ENCODE data around the gene RARG.

RARG gene

GRCh38 chr12:53223389-53224060 lies 8.5 kb downstream of the RARG start:
- DNase-seq, result no peak

DNA sequence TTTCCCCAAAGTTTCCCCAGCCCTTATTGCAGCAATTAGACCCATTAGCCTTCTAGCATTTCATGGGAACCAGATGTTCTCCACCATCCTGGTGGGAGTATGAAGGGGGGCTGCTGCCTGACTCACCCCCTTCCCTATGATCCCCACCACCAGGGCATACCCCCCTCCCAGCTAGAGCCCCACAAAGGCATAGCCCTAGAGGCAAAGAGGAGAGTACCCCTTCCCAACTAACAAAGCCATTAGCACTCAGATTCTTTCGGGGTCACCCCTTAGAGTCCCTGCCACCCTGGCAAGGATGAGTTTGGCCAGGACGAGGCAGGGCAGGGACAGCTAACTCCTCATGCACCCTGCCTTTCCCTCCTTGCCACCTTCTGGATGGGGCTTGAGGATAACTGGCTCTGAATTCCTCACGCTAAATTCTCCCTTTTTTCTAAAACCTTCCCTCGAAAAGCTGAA lies 9.2 kb downstream of the RARG start:
- no peak for DNase-seq

- DNase-seq, result no peak
Measured at GRCh38 chr12:53222170-53222721, 9.8 kb downstream of the RARG start.

GRCh38 chr12:53221203-53222080 lies 10.6 kb downstream of the RARG start:
- no peak for DNase-seq

DNA sequence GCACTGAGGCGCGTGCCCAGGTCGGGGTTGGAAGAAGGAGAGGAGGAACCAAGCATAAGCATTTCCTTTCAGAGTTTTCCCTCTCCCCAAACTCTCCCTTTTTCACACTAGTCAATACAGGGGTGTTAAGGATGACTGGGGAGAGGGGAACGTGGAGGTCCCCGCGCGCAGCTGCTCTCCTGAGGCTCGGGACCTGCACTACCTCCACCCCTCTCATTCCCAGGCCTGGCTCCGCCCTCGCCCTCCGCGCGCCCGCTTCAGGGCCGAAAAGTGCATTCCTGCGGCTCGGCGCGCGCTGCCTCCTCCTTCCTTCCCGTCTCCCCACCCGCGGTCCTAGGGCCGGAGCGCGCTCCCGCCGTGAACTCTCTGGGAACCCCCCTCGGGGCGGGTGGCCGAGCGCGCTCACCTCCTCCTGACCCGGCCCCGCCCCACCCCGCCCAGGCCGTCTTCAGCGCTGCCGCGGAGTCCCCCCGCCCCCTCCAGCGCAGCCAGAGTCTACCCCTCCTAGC lies 11.3 kb downstream of the RARG start:
- DNase-seq, result no peak

GRCh38 chr12:53219956-53220693 lies 11.9 kb downstream of the RARG start:
- no peak for DNase-seq

DNA sequence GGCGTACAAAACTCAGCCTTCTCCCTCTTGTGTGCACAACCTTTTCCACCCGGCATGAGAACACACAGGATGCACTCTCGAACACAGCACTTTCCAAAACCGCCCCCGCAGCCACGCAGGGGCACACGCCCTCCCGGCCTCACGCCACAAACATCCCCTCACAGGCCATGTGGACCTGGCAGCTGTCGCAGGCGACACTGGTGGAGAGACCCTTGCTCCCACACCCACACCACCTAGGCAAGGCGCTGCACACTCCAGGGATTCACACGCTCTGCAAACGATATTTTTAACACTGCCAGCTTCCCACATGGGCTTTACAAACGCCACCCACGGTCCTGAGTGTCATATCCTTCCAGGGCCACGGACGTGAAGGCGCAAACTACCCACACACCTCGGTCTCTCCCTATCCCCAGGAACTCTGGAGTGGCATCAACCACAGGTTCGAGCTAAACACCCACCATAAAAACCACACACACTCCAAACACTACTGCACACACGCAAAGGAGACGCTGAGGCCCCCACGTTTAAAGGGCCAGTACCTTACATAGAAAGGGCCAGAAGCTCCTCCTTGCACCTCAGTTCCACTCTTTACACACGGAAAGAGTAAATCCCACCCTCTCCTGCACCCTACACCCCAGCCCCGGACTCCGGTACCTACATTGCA lies 12.6 kb downstream of the RARG start:
- DNase-seq, result no peak

GRCh38 chr12:53218551-53219291 lies 13.3 kb downstream of the RARG start:
- no peak for DNase-seq

GRCh38 chr12:53217931-53218307 lies 14.1 kb downstream of the RARG start:
- DNase-seq, result no peak

- no peak for DNase-seq
Measured at GRCh38 chr12:53217051-53217930, 14.7 kb downstream of the RARG start.

DNA sequence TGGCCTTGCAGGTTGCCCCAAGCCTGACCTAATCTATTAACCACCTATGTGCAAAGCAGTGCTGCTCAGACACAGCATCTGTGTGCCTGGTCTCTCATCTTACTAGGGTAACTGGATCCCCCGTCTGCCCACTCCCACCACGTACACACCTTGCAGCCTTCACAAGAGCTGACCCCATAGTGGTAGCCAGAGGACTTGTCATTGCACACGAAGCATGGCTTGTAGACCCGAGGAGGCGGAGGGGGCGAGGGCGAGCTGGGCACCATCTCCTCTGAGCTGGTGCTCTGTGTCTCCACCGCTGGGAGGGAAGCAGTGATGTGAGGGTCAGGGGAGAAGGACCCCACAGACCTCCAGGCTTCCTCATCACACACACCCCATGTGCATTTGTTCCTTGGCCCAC lies 16.5 kb downstream of the RARG start:
- DNase-seq, result no peak

DNA sequence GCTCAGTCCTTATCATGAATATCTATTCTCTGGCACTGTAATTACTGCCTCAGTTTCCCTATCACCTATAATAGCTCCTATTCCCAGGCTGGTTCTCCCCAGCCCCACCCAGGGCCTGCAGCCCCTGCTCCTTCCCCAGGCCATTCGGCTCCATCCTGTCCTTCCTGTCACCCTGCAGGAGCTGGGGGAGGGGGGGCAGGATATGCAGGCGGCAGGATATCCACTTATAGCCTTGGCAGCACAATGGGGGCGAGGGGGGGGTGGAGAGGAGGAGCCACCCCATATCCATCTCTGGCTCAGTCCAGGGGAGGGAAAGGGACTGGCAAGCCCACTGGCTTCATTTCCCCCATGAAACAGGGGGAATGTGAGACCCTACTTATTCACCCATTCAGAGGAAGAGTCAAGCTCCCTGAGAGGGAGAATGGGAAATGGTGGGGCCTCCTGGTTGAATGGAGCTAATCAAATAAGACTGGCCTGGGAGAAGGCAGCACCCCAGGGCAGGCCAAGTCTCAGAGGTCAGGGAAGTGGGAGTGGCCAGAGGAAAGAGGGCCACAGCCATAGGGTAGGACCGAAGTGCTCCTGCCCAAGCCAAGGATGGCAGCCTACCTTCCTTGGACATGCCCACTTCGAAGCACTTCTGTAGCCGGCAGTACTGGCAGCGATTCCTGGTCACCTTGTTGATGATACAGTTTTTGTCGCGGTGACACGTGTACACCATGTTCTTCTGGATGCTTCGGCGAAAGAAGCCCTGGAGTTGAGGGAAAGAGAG lies 17.1 kb downstream of the RARG start:
- DNase-seq, result no peak

DNA sequence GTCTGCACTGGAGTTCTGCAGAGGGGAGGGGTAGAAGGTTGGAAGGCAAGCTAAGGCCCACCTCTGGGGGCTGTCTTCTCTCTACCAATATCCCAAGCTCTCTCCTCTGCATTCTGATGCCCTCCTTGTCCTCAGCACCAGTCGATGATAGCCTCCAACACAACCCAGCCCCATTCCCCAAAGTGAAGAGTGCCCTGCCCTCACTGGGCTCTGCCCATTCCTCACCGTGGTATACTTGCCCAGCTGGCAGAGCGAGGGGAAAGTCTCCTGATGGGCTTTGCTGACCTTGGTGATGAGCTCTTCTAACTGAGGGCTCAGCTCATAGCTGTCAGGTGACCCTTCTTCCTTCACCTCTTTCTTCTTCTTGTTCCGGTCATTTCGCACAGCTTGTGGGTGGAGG lies 17.8 kb downstream of the RARG start:
- no peak for DNase-seq

- no peak for DNase-seq
Measured at GRCh38 chr12:53213348-53213747, 18.7 kb downstream of the RARG start.

DNA sequence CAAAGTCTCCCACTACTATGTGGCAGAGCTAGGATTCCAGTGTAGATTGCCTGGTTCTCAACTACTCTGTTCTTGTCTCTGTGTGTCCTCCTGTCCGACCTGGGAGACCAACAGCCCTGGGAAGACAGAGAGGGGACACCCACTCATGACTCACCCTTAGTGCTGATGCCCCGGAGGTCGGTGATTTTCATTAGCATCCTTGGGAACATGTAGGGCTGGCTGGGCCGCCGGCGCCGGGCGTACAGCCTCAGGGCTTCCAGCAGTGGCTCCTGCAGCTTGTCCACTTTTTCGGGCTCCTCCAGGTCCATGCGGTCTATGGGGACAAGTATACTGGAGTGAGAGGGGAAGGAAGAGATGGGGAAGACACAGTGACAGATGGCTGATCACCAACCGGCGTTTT lies 19.1 kb downstream of the RARG start:
- no peak for DNase-seq

DNA sequence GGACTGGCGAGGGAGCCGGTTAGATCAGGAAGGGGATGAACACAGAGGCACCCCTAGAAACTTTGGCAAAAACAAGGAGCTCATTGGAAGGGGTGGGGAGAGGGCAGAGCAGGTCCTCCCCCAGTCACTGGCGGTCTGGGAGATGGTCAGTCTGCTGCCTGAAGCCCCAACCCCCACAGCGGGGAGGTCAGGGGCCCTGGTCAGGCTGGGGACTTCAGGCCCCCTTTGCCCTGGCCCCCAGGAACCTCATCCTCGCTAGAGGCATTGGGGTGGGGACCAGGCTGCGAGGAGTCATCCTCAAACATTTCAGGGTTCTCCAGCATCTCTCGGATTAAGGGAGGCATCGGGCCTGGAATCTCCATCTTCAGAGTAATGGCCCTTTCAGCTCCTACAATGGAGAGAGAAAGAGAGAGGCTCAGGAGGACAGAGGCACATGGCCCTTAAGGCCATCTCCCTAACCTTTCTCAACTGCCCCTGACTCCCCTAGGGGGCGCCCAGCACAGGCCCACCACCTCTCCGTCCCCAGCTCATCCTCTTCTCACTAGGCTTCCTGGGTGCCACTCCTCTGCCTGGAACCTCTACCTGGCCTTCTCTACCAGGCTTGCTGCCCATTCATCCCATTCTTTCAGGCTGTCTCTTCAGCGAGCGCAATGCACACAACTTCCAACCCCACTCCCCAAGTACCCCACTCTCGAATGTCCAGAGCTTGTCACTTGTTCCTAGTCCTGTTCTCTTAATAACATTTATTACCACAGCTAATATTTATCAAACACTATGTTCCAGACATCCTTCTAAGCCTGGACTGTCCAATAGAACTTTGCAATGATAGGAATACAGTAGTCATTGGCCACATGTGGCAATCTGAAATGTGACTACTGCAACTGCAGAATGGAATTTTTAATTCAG lies 20.3 kb downstream of the RARG start:
- no peak for DNase-seq

- DNase-seq, result no peak
Measured at GRCh38 chr12:53210843-53211242, 21.2 kb downstream of the RARG start.

- no peak for DNase-seq
Measured at GRCh38 chr12:53208877-53209463, 23.0 kb downstream of the RARG start.

Data from NCI-H1417 treated with DMSO at 0.1 percent for 48 hours (cell line).